WTC11 (cell line): Measurements from ENCODE around the gene TMC4.

Experiments used
- CTCF ChIP-seq: fragments of 200-600 bp; IDR thresholded peaks from 2 replicates; pipeline ENCODE4 v1.8.0; 2022; ENCODE audit warnings: antibody characterized with exemption
- ETV6 ChIP-seq: sonication (generic); formaldehyde crosslinking; IDR thresholded peaks from 2 replicates; pipeline ENCODE4 v1.8.1; 2022; ENCODE audit warnings: mild to moderate bottlenecking, missing genetic modification reagents
- FOXP4 ChIP-seq: sonication (generic); formaldehyde crosslinking; IDR thresholded peaks from 2 replicates; pipeline ENCODE4 v1.8.0; 2022; ENCODE audit warnings: mild to moderate bottlenecking, missing genetic modification reagents
- GABPB1 ChIP-seq: sonication (generic); formaldehyde crosslinking; IDR thresholded peaks from 2 replicates; pipeline ENCODE4 v1.8.1; 2023; ENCODE audit warnings: mild to moderate bottlenecking, missing genetic modification reagents
- OVOL2 ChIP-seq: fragments of 250-450 bp; sonication (Bioruptor Pico); IDR thresholded peaks from 2 replicates; pipeline ENCODE4 v1.9.0; 2021; ENCODE audit warnings: mild to moderate bottlenecking, borderline replicate concordance
- PRDM15 ChIP-seq: sonication (generic); formaldehyde crosslinking; IDR thresholded peaks from 2 replicates; pipeline ENCODE4 v1.8.0; 2022; ENCODE audit warnings: missing genetic modification reagents
- ZNF232 ChIP-seq: sonication (generic); formaldehyde crosslinking; IDR thresholded peaks from 2 replicates; pipeline ENCODE4 v1.8.0; 2022; ENCODE audit warnings: mild to moderate bottlenecking, missing genetic modification reagents
- TF ChIP-seq, protein P1 (sequence below): sonication (generic); formaldehyde crosslinking; IDR thresholded peaks from 2 replicates; pipeline ENCODE4 v1.8.1; 2022; ENCODE audit warnings: low read depth, mild to moderate bottlenecking, moderate library complexity, missing genetic modification reagents, borderline replicate concordance
- TF ChIP-seq, protein P2 (sequence below): sonication (generic); formaldehyde crosslinking; IDR thresholded peaks from 2 replicates; pipeline ENCODE4 v1.8.1; 2023; ENCODE audit warnings: mild to moderate bottlenecking, moderate library complexity, missing genetic modification reagents

GRCh38 chr19:54201172-54201701, 28.3 kb upstream of the TMC4 start:
- TF ChIP-seq, protein P1, sequence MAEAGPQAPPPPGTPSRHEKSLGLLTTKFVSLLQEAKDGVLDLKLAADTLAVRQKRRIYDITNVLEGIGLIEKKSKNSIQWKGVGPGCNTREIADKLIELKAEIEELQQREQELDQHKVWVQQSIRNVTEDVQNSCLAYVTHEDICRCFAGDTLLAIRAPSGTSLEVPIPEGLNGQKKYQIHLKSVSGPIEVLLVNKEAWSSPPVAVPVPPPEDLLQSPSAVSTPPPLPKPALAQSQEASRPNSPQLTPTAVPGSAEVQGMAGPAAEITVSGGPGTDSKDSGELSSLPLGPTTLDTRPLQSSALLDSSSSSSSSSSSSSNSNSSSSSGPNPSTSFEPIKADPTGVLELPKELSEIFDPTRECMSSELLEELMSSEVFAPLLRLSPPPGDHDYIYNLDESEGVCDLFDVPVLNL (CRISPR knock-in tag), result no peak
- TF ChIP-seq CTCF, result no peak
- no peak for TF ChIP-seq ETV6 (CRISPR knock-in tag)
- TF ChIP-seq, protein P2, sequence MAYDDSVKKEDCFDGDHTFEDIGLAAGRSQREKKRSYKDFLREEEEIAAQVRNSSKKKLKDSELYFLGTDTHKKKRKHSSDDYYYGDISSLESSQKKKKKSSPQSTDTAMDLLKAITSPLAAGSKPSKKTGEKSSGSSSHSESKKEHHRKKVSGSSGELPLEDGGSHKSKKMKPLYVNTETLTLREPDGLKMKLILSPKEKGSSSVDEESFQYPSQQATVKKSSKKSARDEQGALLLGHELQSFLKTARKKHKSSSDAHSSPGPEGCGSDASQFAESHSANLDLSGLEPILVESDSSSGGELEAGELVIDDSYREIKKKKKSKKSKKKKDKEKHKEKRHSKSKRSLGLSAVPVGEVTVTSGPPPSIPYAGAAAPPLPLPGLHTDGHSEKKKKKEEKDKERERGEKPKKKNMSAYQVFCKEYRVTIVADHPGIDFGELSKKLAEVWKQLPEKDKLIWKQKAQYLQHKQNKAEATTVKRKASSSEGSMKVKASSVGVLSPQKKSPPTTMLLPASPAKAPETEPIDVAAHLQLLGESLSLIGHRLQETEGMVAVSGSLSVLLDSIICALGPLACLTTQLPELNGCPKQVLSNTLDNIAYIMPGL (CRISPR knock-in tag), result no peak
- no peak for TF ChIP-seq GABPB1 (CRISPR knock-in tag)
- no peak for TF ChIP-seq FOXP4 (CRISPR knock-in tag)
- no peak for TF ChIP-seq OVOL2
- no peak for TF ChIP-seq PRDM15
- TF ChIP-seq ZNF232 (CRISPR knock-in tag), result no peak
